ACC112 (cell line): ENCODE results near the gene CDH2.
A peak's percentile ranks its signal among the peaks of the same experiment; 100 is the strongest.

Experiments used
- H2AFZ ChIP-seq: fragments of 200-600 bp; sonication (generic); one replicate; pipeline ENCODE4 v1.6.0; 2017; ENCODE audit warnings: antibody characterized with exemption, low read length; ENCODE audit not compliant: unreplicated experiment
- H3K27ac ChIP-seq: fragments of 200-600 bp; sonication (generic); 2 replicates; pipeline ENCODE4 v1.5.1; 2014; ENCODE audit warnings: low read depth, mild to moderate bottlenecking, antibody characterized with exemption, low read length, moderate library complexity
- H3K27me3 ChIP-seq: fragments of 200-600 bp; sonication (generic); 2 replicates; pipeline ENCODE4 v1.6.1; 2014; ENCODE audit warnings: mild to moderate bottlenecking, antibody characterized with exemption, low read length, moderate library complexity, mixed read lengths; ENCODE audit not compliant: insufficient read depth
- H3K36me3 ChIP-seq: fragments of 200-600 bp; sonication (generic); 2 replicates; pipeline ENCODE4 v1.6.1; 2016; ENCODE audit warnings: mild to moderate bottlenecking, antibody characterized with exemption, low read length, moderate library complexity, mixed read lengths; ENCODE audit not compliant: insufficient read depth
- H3K4me1 ChIP-seq: fragments of 200-600 bp; sonication (generic); one replicate; pipeline ENCODE4 v1.6.1; 2016; ENCODE audit warnings: low read length, mixed read lengths; ENCODE audit not compliant: insufficient read depth, unreplicated experiment, control insufficient read depth
- H3K4me3 ChIP-seq: fragments of 200-600 bp; sonication (generic); 2 replicates; pipeline ENCODE4 v1.5.1; 2014; ENCODE audit warnings: mild to moderate bottlenecking, low read depth, low read length
- H3K79me2 ChIP-seq: fragments of 200-600 bp; sonication (generic); one replicate; pipeline ENCODE4 v1.6.0; 2016; ENCODE audit warnings: low read length; ENCODE audit not compliant: control insufficient read depth, unreplicated experiment, insufficient read depth

The CDH2 gene

GRCh38 chr18:28167835-28168349 is 9.0 kb downstream of the CDH2 start:
- Histone ChIP-seq H3K4me3 (no peak overlapping the region), H2AFZ (no peak overlapping the region), H3K4me1 (peaks cover 5% of the 10 kb centered on the region), H3K27me3 (no peaks in the 10 kb centered on the region), H3K36me3 (no peaks in the 10 kb centered on the region), H3K79me2 (peaks cover 61% of the 10 kb centered on the region), H3K27ac (no peak overlapping the region)

GRCh38 chr18:28164771-28165483 is 12.0 kb downstream of the CDH2 start:
- Histone ChIP-seq H2AFZ (no peak overlapping the region), H3K4me1 (peaks cover 19% of the 10 kb centered on the region), H3K4me3 (no peak overlapping the region), H3K27me3 (no peaks in the 10 kb centered on the region), H3K36me3 (no peaks in the 10 kb centered on the region), H3K27ac (no peak overlapping the region), H3K79me2 (peaks cover 61% of the 10 kb centered on the region)

GRCh38 chr18:28163201-28163775 is 13.6 kb downstream of the CDH2 start:
- no peaks in the 10 kb centered on the region for H3K36me3 ChIP-seq
- H3K27me3 ChIP-seq: no peaks in the 10 kb centered on the region
- no peak overlapping the region for H3K4me3 ChIP-seq
- H3K27ac ChIP-seq: no peak overlapping the region
- peaks cover 69% of the 10 kb centered on the region for H3K79me2 ChIP-seq
- peaks cover 28% of the 10 kb centered on the region for H3K4me1 ChIP-seq
- H2AFZ ChIP-seq: no peak overlapping the region

- peaks cover 38% of the 10 kb centered on the region for H3K4me1 ChIP-seq
- H3K27ac ChIP-seq: peak overlapping the region; percentile 39; the same call in 1 of the 2 replicates
- H3K27me3 ChIP-seq: no peaks in the 10 kb centered on the region
- H2AFZ ChIP-seq: no peak overlapping the region
- H3K79me2 ChIP-seq: peaks cover 82% of the 10 kb centered on the region
- H3K4me3 ChIP-seq: no peak overlapping the region
- no peaks in the 10 kb centered on the region for H3K36me3 ChIP-seq
Observed at GRCh38 chr18:28161608-28162599, 15.0 kb downstream of the CDH2 start.

- H3K79me2 ChIP-seq: peaks cover 70% of the 10 kb centered on the region
- H3K4me3 ChIP-seq: no peak overlapping the region
- H2AFZ ChIP-seq: no peak overlapping the region
- peaks cover 38% of the 10 kb centered on the region for H3K4me1 ChIP-seq
- H3K27me3 ChIP-seq: no peaks in the 10 kb centered on the region
- H3K36me3 ChIP-seq: no peaks in the 10 kb centered on the region
- H3K27ac ChIP-seq: no peak overlapping the region
Observed at GRCh38 chr18:28159055-28159454, 17.9 kb downstream of the CDH2 start.

- Histone ChIP-seq H3K36me3 (no peaks in the 10 kb centered on the region), H3K27ac (no peak overlapping the region), H3K4me3 (peak overlapping the region; percentile 69), H3K79me2 (peaks cover 62% of the 10 kb centered on the region), H3K27me3 (no peaks in the 10 kb centered on the region), H3K4me1 (peaks cover 36% of the 10 kb centered on the region), H2AFZ (peak overlapping the region; percentile 86)
Observed at GRCh38 chr18:28158083-28158581, 18.8 kb downstream of the CDH2 start.

GRCh38 chr18:28153485-28154065 is 23.4 kb downstream of the CDH2 start:
- Histone ChIP-seq H3K4me3 (no peak overlapping the region), H3K27me3 (no peaks in the 10 kb centered on the region), H3K4me1 (peaks cover 13% of the 10 kb centered on the region), H3K79me2 (peaks cover 33% of the 10 kb centered on the region), H3K27ac (no peak overlapping the region), H3K36me3 (no peaks in the 10 kb centered on the region), H2AFZ (no peak overlapping the region)

- Histone ChIP-seq H3K27me3 (no peaks in the 10 kb centered on the region), H3K4me3 (no peak overlapping the region), H3K36me3 (no peaks in the 10 kb centered on the region), H3K4me1 (peaks cover 12% of the 10 kb centered on the region), H3K79me2 (peaks cover 29% of the 10 kb centered on the region), H2AFZ (no peak overlapping the region), H3K27ac (no peak overlapping the region)
Observed at GRCh38 chr18:28152754-28153153, 24.2 kb downstream of the CDH2 start.

GRCh38 chr18:28152354-28152753 is 24.6 kb downstream of the CDH2 start:
- no peak overlapping the region for H3K27ac ChIP-seq
- H3K4me3 ChIP-seq: no peak overlapping the region
- H3K36me3 ChIP-seq: no peaks in the 10 kb centered on the region
- peaks cover 9% of the 10 kb centered on the region for H3K4me1 ChIP-seq
- no peaks in the 10 kb centered on the region for H3K27me3 ChIP-seq
- peaks cover 25% of the 10 kb centered on the region for H3K79me2 ChIP-seq
- no peak overlapping the region for H2AFZ ChIP-seq

- H3K79me2 ChIP-seq: peaks cover 16% of the 10 kb centered on the region
- H3K4me1 ChIP-seq: peaks cover 12% of the 10 kb centered on the region
- no peak overlapping the region for H2AFZ ChIP-seq
- no peak overlapping the region for H3K27ac ChIP-seq
- H3K27me3 ChIP-seq: no peaks in the 10 kb centered on the region
- H3K4me3 ChIP-seq: no peak overlapping the region
- H3K36me3 ChIP-seq: no peaks in the 10 kb centered on the region
Observed at GRCh38 chr18:28151434-28151833, 25.5 kb downstream of the CDH2 start.
